Cardiac muscle cell (in vitro differentiated cells and primary cell): ENCODE results near the gene MEMO1. TPM values are rescaled to one million over a fixed set of nuclear protein-coding genes. Genes with fewer than 3 reads are reported as not detected.

Source experiments
- DNase-seq, 2 donors: peaks; one replicate each; pipeline versions ENCODE4 v3.0.0 to v3.0.0-alpha.2; 2010 to 2017; ENCODE audit warnings: low read depth in 1 of 2, low spot score in 1 of 2
- H3K27ac ChIP-seq: fragments of 200-600 bp; sonication (generic); 2 replicates; pipeline ENCODE4 v1.5.1; 2016
- H3K27me3 ChIP-seq: fragments of 200-600 bp; sonication (generic); 2 replicates; pipeline ENCODE4 v1.6.0; 2016; ENCODE audit warnings: control low read depth
- H3K36me3 ChIP-seq: fragments of 200-600 bp; sonication (generic); 2 replicates; pipeline ENCODE4 v1.5.1; 2016; ENCODE audit warnings: control low read depth
- H3K4me1 ChIP-seq: fragments of 200-600 bp; sonication (generic); 2 replicates; pipeline ENCODE4 v1.8.1; 2017; ENCODE audit warnings: low read depth, mild to moderate bottlenecking, mixed run types
- H3K4me3 ChIP-seq: fragments of 200-600 bp; sonication (generic); 2 replicates; pipeline ENCODE4 v1.5.1; 2016; ENCODE audit warnings: mild to moderate bottlenecking
- H3K9me3 ChIP-seq: fragments of 200-600 bp; sonication (generic); 2 replicates; pipeline ENCODE4 v1.5.1; 2017; ENCODE audit warnings: low read depth, mild to moderate bottlenecking, control low read depth
- polyA plus RNA-seq: library from polyadenylated mRNA; unstranded; fragments of >200 nt; fragmentation: Nextera tagmentation; extraction: Ambion mirVana; gene quantifications from 2 replicates; pipeline ENCODE4 v1.2.1, GENCODE V29; 2016
- total RNA-seq: library from RNA; depleted of rRNA; stranded (reverse); fragments of >200 nt; gene quantifications from 2 replicates; pipeline ENCODE4 v1.2.3, GENCODE V29; 2016
- TF ChIP-seq, protein P1 (sequence below): IDR thresholded peaks from 2 replicates; pipeline ENCODE4 v1.5.1; 2012; ENCODE audit warnings: low read depth, mild to moderate bottlenecking, low read length

MEMO1 gene
- total and polyA plus RNA-seq, 2 experiments from 2014 or later: 28.3 to 34.8 TPM

DNA sequence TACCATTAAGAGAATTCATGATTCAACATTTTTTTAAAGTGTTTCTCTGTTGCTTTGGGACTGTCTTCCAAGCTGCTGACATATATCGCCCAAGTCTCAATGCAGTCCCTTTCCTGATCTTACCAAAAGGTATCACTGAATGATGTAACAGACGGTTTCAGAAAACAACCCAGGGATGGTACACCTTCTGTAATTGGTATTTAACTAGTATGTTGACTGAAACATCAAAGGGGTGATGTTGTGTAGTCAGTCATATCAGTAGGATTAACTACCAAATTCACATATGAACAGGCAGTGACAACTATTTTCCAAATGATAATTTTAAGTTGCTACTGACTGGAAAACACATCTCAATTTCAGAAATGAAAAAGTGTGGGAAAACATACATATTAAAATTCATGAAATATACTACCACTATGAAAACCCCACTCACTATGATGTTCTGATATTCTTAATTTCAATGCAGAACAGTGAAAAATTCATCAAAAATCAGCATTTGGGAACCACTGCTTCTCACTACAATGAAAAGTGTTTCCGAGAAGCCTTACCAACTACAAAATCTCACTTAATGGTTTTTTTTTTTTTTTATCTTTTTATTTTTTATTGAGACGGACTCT is 59.8 kb downstream of the MEMO1 start:
- Histone ChIP-seq H3K27ac (no peak overlapping the region), H3K36me3 (no peaks in the 10 kb centered on the region), H3K9me3 (no peaks in the 10 kb centered on the region), H3K27me3 (no peaks in the 10 kb centered on the region), H3K4me1 (no peaks in the 10 kb centered on the region), H3K4me3 (no peak overlapping the region)
- DNase-seq: no peak
- TF ChIP-seq, protein P1, sequence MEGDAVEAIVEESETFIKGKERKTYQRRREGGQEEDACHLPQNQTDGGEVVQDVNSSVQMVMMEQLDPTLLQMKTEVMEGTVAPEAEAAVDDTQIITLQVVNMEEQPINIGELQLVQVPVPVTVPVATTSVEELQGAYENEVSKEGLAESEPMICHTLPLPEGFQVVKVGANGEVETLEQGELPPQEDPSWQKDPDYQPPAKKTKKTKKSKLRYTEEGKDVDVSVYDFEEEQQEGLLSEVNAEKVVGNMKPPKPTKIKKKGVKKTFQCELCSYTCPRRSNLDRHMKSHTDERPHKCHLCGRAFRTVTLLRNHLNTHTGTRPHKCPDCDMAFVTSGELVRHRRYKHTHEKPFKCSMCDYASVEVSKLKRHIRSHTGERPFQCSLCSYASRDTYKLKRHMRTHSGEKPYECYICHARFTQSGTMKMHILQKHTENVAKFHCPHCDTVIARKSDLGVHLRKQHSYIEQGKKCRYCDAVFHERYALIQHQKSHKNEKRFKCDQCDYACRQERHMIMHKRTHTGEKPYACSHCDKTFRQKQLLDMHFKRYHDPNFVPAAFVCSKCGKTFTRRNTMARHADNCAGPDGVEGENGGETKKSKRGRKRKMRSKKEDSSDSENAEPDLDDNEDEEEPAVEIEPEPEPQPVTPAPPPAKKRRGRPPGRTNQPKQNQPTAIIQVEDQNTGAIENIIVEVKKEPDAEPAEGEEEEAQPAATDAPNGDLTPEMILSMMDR: no peak

DNA sequence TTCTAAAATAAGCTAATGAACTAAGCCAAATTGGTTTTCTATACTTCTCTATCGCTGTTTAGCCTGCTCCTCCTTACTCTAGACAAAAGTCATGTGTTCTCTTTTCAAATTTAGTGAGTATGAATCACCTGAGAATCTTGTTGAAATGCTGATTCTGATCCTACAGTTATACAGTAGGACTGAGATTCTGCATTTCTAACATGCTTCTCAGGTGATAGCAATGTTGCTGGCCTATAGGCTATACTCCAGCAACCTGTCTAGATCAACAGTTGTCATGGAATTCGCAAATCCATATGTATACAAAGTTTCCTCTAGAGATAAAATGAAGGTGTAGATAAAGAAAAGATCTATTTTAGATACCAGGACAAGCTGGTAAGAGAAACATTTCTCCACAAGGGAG is 62.9 kb downstream of the MEMO1 start:
- H3K9me3 ChIP-seq: no peaks in the 10 kb centered on the region
- peaks cover 3% of the 10 kb centered on the region for H3K4me1 ChIP-seq
- TF ChIP-seq, protein P1: no peak
- DNase-seq: no peak
- H3K27me3 ChIP-seq: no peaks in the 10 kb centered on the region
- H3K36me3 ChIP-seq: no peaks in the 10 kb centered on the region
- H3K27ac ChIP-seq: no peak overlapping the region
- H3K4me3 ChIP-seq: no peak overlapping the region

DNA sequence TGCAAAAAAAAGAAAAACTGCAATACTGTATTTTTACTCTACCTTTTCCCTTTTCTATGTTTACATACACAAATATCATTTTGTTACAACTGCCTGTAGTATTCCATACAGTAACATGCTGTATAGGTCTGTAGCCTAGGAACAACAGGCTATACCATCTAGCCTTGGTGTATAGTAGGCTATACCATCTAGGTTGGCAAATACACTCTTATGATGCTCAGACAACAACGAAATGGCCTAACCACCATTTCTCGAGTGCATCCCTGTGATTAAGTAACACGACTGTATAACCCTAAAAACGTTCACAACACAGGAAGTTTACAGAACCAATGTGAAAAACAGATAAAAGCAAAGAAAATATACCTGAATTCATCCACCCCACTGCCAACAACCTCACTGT is 64.0 kb downstream of the MEMO1 start:
- Histone ChIP-seq H3K4me1 (peaks cover 3% of the 10 kb centered on the region), H3K4me3 (no peak overlapping the region), H3K9me3 (no peaks in the 10 kb centered on the region), H3K36me3 (peaks cover 4% of the 10 kb centered on the region), H3K27me3 (no peaks in the 10 kb centered on the region), H3K27ac (no peak overlapping the region)
- TF ChIP-seq, protein P1: no peak
- DNase-seq: no peak

DNA sequence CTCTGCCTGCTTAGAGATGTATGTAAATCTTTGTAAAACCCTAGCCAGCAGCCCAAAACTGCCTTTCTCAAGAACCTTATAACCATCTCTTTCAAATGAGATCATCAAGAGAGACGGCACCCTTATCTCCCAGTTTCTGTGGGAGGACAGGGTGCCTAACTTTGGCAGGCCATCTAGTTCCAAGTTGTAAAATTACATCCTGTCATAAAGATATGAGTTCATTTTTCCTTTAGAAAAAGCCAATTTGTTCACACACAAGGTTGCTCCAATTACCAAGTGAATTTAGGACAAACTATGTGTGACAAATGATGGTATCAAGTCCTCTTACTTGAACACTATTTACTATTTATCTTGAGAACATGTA is 65.3 kb downstream of the MEMO1 start:
- TF ChIP-seq, protein P1: no peak
- DNase-seq: peak in 1 of 2 donors; percentile 76
- peaks cover 3% of the 10 kb centered on the region for H3K4me1 ChIP-seq

DNA sequence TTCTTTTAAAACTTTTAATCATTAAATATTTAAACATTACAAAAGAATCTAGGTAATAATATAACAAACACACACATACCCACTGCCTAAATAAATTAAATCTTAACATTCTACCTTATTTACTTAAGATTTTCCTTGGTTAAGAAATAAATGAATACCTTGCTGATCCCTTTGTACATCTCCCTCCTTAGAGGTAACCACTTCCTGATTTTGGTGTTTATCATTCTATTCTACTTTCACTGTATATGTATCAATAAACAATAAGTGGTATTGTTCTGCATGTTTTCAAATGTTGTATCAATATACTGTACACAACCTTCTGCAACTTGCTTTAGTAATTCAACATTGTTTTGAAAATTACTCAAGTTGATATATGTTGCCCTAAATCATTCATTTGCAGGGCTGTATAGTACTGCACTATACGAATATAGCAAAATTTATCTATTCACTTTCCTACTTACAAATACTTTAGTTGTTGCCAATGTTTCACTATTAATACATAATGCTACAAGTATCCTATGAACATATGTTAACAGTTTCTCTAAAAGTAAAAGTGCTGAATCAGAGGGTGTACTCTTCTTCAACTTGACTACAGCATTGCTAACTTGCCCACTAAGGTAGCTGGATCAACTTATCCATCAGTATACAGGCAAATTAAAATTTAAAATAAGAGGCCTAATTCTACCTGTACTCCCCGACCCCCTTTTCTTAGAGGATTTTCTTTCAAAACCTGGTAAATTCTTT is 65.8 kb downstream of the MEMO1 start:
- no peak for DNase-seq
- no peaks in the 10 kb centered on the region for H3K27me3 ChIP-seq

More for the DNA sequence above, 65.3 kb downstream of the MEMO1 start:
- H3K27me3 ChIP-seq: no peaks in the 10 kb centered on the region
- H3K27ac ChIP-seq: no peak overlapping the region
- no peaks in the 10 kb centered on the region for H3K9me3 ChIP-seq
- peaks cover 4% of the 10 kb centered on the region for H3K36me3 ChIP-seq
- no peak overlapping the region for H3K4me3 ChIP-seq

More for the DNA sequence above, 65.8 kb downstream of the MEMO1 start:
- H3K9me3 ChIP-seq: no peaks in the 10 kb centered on the region
- no peak overlapping the region for H3K27ac ChIP-seq
- TF ChIP-seq, protein P1: no peak
- H3K36me3 ChIP-seq: peaks cover 4% of the 10 kb centered on the region
- H3K4me1 ChIP-seq: peaks cover 3% of the 10 kb centered on the region
- no peak overlapping the region for H3K4me3 ChIP-seq
